Activated gamma-delta T cell treated with anti-CD3 and anti-CD28 coated beads, Interleukin-2, amount 50 U/mL, for 16 hours (primary cell): ENCODE data around the gene TENM3.

Experiments used
- DNase-seq: peaks from one replicate; pipeline ENCODE4 v3.0.0-alpha.2; 2020; ENCODE audit warnings: low read depth

The TENM3 gene

DNA sequence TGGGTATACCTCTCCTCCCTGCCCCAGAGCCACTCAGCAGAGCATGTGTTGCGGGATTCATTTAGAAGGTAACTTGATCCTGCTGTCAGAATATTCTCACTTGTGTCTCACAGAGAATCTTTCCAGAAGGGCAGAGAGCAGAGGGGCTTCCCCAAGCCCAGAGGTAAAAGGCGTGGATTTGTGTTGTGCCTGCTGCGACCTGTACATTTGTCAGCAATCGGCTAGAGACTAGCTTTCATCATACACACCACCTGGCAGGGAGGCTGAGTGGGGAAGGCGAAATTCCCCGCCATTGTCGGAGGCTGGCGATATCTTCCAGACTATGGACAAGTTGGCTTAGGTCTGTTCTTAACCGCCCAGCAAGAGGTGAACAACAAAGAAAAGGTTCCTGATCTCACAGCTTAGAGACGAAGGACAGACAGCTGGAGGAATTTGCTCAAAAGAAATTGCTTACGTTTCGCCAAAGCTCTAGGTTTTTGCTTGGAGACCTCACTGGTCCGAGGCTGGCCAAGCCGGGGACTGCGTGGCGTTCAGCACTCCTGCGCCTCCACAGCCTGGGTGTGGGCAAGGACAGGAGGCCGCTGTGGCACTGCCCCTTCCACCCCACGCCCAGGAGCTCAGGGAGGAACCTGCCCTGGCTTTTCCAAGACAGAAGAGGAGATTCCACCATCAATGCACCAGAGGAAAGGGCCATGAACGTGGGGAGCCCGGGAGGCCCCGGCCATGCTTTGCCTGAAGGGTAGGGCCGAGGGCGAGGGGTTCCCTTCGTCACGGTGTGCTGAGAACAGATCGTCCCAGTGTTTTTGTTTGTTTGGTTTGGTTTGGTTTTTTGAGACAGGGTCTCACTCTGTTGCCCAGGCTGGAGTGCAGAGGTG is 604.6 kb downstream of the TENM3 start:
- DNase-seq: no peak

DNA sequence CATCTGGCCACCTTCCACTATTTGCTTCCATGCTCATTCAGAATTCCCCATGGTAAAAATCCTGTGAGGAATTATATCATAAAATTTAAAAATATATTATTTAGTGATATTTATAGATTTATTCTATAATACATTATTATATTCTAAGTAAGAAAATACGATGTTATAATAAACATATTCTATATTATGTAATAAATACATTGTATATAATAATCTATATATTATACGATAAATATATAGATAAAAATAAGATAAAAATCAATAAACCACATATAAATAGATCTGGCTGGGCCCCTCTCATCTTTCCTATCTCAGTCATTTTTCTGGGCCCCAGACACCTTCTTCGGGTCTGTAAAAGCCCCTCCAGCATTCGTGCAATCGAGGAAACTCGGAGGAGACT is 605.5 kb downstream of the TENM3 start:
- DNase-seq: no peak
